ENCODE measurements around the gene SLX4IP.

DNA sequence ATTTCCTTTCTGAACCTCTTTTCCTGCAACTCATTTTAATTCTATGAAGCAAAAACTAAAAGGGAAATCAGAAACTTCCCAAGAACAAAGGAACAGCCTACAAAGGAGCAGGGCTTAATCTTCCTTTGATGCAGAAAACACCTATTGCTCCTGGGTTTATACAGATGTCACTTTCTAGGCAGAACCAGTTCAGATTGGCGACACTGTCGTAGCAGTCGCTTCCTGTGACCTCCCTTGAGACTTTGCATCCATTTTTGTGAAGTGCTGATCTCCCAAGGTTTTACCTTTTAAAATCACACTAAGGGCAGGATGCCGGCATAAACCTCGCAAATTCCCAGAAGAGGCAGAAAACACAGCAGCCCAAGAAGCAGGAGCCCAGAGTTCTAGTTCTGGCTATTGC, 198.6 kb downstream of the SLX4IP start:
- TF ChIP-seq, protein P1, sequence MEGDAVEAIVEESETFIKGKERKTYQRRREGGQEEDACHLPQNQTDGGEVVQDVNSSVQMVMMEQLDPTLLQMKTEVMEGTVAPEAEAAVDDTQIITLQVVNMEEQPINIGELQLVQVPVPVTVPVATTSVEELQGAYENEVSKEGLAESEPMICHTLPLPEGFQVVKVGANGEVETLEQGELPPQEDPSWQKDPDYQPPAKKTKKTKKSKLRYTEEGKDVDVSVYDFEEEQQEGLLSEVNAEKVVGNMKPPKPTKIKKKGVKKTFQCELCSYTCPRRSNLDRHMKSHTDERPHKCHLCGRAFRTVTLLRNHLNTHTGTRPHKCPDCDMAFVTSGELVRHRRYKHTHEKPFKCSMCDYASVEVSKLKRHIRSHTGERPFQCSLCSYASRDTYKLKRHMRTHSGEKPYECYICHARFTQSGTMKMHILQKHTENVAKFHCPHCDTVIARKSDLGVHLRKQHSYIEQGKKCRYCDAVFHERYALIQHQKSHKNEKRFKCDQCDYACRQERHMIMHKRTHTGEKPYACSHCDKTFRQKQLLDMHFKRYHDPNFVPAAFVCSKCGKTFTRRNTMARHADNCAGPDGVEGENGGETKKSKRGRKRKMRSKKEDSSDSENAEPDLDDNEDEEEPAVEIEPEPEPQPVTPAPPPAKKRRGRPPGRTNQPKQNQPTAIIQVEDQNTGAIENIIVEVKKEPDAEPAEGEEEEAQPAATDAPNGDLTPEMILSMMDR (IDR thresholded peaks at IDR 0.05; ENCODE audit: low read depth, low read length), result no peak
- TF ChIP-seq MYC (IDR thresholded peaks at IDR 0.05; ENCODE audit: low read depth, low read length), result no peak
